ENCODE data around the gene WNT11.

DNA sequence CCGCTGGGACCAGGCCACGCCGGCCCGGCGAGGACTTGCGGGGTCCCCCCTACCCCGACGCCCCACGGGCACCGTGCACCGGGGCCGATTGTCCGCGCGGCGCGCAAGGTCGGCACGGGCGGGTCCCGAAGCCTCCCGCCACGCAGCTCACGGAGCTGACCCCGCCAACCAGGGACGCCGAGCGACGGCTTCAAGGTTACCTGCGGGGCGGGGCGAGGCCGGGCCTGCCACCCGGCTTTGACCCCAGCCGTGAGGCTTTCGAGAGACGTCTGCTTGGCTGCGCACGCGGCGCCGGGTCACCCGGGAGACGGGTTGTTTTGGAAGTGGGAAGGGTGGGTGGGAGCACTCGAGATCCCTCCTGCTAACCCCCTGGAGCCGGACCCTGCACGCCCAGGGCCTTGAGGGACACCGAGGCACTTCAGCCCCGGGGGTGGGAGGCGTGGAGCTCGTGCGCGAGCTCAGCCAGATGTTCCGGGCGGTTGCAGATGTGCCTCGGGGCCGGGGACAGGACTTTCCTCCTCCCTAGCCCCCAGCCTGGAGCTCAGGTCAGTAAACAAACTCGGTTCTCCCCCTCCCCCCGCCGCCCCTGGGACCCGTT lies 3.2 kb upstream of the WNT11 start:
- TF ChIP-seq CTCF (IDR thresholded peaks at IDR 0.05; ENCODE audit: low read depth, low read length, poor library complexity, severe bottlenecking) (no peak), EZH2phosphoT487 (IDR thresholded peaks at IDR 0.05; ENCODE audit: borderline replicate concordance, low read length) (no peak)

Data from DOHH2 (cell line).